ENCODE results near the gene NFIX. TPM values are rescaled to one million over a fixed set of nuclear protein-coding genes. Genes with fewer than 3 reads are reported as not detected.

Gene NFIX
- total and polyA plus RNA-seq, 2 experiments from 2014 or later, result 0.06 to 0.14 TPM

GRCh38 chr19:13090511-13091231 is 95.4 kb downstream of the NFIX start:
- no peaks in the 10 kb centered on the region for H3K36me3 ChIP-seq (ENCODE audit: insufficient read depth)
- H3K4me3 Mint-ChIP-seq, result no peak overlapping the region
- no peaks in the 10 kb centered on the region for H3K79me2 ChIP-seq (replicated peaks; ENCODE audit: insufficient read depth)
- H3K4me2 ChIP-seq, result peak overlapping the region; percentile 79
- no peaks in the 10 kb centered on the region; the same call in 2 of the 3 replicates for H3K9me3 Mint-ChIP-seq
- ATAC-seq, result no peak
- no peak overlapping the region for H2AFZ ChIP-seq
- H3K36me3 Mint-ChIP-seq (ENCODE audit: low read depth), result no peaks in the 10 kb centered on the region
- H3K4me3 ChIP-seq, result no peak overlapping the region
- peaks cover 40% of the 10 kb centered on the region for H3K27me3 Mint-ChIP-seq (ENCODE audit: insufficient read depth, low read depth, poor library complexity)
- H3F3A ChIP-seq (replicated peaks; ENCODE audit: low read depth), result peaks cover 16% of the 10 kb centered on the region
- H3K27me3 ChIP-seq (ENCODE audit: insufficient read depth), result peaks cover 31% of the 10 kb centered on the region
- H4K20me1 ChIP-seq (replicated peaks; ENCODE audit: insufficient read depth), result no peaks in the 10 kb centered on the region
- no peak overlapping the region for H3K27ac Mint-ChIP-seq
- DNase-seq (ENCODE audit: low spot score), result no peak
- TF ChIP-seq ETS1 (IDR thresholded peaks at IDR 0.05) (no peak), ZNF331 (CRISPR knock-in tag; IDR thresholded peaks at IDR 0.05; ENCODE audit: low read depth) (no peak), EZH2 (IDR thresholded peaks at IDR 0.05; ENCODE audit: low read depth, unreplicated experiment) (no peak), STAT1 (IDR thresholded peaks at IDR 0.05; ENCODE audit: unreplicated experiment) (no peak), ZNF462 (CRISPR knock-in tag; IDR thresholded peaks at IDR 0.05) (no peak), JUNB (IDR thresholded peaks at IDR 0.05; ENCODE audit: unreplicated experiment) (no peak), CTCF (conservative IDR thresholded peaks at IDR 0.05; ENCODE audit: low read depth in 2 of 2) (no peak), ZNF114 (CRISPR knock-in tag; IDR thresholded peaks at IDR 0.05) (no peak), EZH2phosphoT487 (IDR thresholded peaks at IDR 0.05; ENCODE audit: unreplicated experiment) (no peak), NANOG (IDR thresholded peaks at IDR 0.05; ENCODE audit: borderline replicate concordance) (no peak), REST (IDR thresholded peaks at IDR 0.05; ENCODE audit: unreplicated experiment) (no peak), POLR2AphosphoS5 (IDR thresholded peaks at IDR 0.05; ENCODE audit: low read depth) (no peak)
- peaks cover 34% of the 10 kb centered on the region for H3K4me1 Mint-ChIP-seq
- H3K4me1 ChIP-seq (ENCODE audit: insufficient read depth), result peaks cover 31% of the 10 kb centered on the region
- H3K9me2 ChIP-seq (ENCODE audit: insufficient read depth), result no peaks in the 10 kb centered on the region
- H3K27ac ChIP-seq (ENCODE audit: low read depth), result no peak overlapping the region

All from GM23338 (cell line).